GM19395 (cell line): ENCODE measurements around the gene ACOT8.
"Not testable (repeated sequence)": the region's sequence is repeated elsewhere in the genome, so short reads cannot be mapped to it uniquely, and the experiment has no call there.

Experiments
- ATAC-seq: cut with Tn5 transposase; IDR thresholded peaks from one replicate; pipeline ENCODE4 v1.9.1; 2021; ENCODE audit warnings: mild to moderate bottlenecking, moderate library complexity; ENCODE audit not compliant: unreplicated experiment

The ACOT8 gene

GRCh38 chr20:45857114-45857881 is at the start of gene ACOT8, which contains the start of gene ZSWIM3:
Gene ACOT8, minus strand, starts transcription at chr20:45857392. Its CDS starts 77 bp downstream, at chr20:45857315.
Gene ZSWIM3, plus strand, starts transcription at chr20:45857614. Its CDS starts 212 bp downstream, at chr20:45857826.
- peak; percentile 93 for ATAC-seq

- ATAC-seq = no peak
These were observed 48.4 kb upstream of the ACOT8 start for GRCh38 chr20:45905505-45906079.

GRCh38 chr20:45904583-45905504 is 47.7 kb upstream of the ACOT8 start:
- ATAC-seq = no peak

GRCh38 chr20:45902199-45902701 is 45.1 kb upstream of the ACOT8 start:
- no peak for ATAC-seq

- not testable (repeated sequence) for ATAC-seq
These were observed 44.1 kb upstream of the ACOT8 start for GRCh38 chr20:45901332-45901731.

GRCh38 chr20:45899046-45899835 is 42.0 kb upstream of the ACOT8 start:
- no peak for ATAC-seq

- no peak for ATAC-seq
These were observed 41.1 kb upstream of the ACOT8 start for GRCh38 chr20:45898285-45898684.

GRCh38 chr20:45897692-45898091 is 40.5 kb upstream of the ACOT8 start:
- ATAC-seq = no peak

- no peak for ATAC-seq
These were observed 40.1 kb upstream of the ACOT8 start for GRCh38 chr20:45897289-45897688.

GRCh38 chr20:45896641-45897161 is 39.5 kb upstream of the ACOT8 start:
- ATAC-seq = no peak

GRCh38 chr20:45894797-45895196 is 37.6 kb upstream of the ACOT8 start:
- ATAC-seq = no peak

- no peak for ATAC-seq
These were observed 36.6 kb upstream of the ACOT8 start for GRCh38 chr20:45893831-45894230.

GRCh38 chr20:45892828-45893500 is 35.8 kb upstream of the ACOT8 start:
- ATAC-seq = no peak

- ATAC-seq = no peak
These were observed 35.0 kb upstream of the ACOT8 start for GRCh38 chr20:45892049-45892825.

GRCh38 chr20:45890985-45891983 is 34.1 kb upstream of the ACOT8 start, which contains the start of the genes CTSA and NEURL2:
Gene CTSA, plus strand, starts transcription at chr20:45891335. Its CDS starts 234 bp downstream, at chr20:45891569.
Gene NEURL2, minus strand, starts transcription at chr20:45891208. Its CDS starts 217 bp downstream, at chr20:45890991.
- ATAC-seq = peak; percentile 86

- ATAC-seq = no peak
These were observed 33.1 kb upstream of the ACOT8 start for GRCh38 chr20:45890077-45890984.
